AG09319 (cell line): Measurements from ENCODE around the gene LKAAEAR1.
"Not testable (repeated sequence)": the region's sequence is repeated elsewhere in the genome, so short reads cannot be mapped to it uniquely, and the experiment has no call there.

ENCODE experiments used
- DNase-seq: peaks from one replicate; pipeline ENCODE4 v3.0.0-alpha.2; 2010; ENCODE audit warnings: low read depth; ENCODE audit errors: extremely low read depth
- CTCF ChIP-seq: IDR thresholded peaks from 2 replicates; pipeline ENCODE4 v1.5.1; 2011; ENCODE audit warnings: low read depth, mild to moderate bottlenecking, inconsistent platforms, low read length, moderate library complexity

The LKAAEAR1 gene

GRCh38 chr20:64119681-64120341 lies 35.6 kb upstream of the LKAAEAR1 start:
- no peak for DNase-seq
- no peak for TF ChIP-seq CTCF

- no peak for DNase-seq
- no peak for TF ChIP-seq CTCF
These were observed 35.1 kb upstream of the LKAAEAR1 start for GRCh38 chr20:64119301-64119680.

- DNase-seq, result not testable (repeated sequence)
These were observed 33.2 kb upstream of the LKAAEAR1 start for GRCh38 chr20:64117432-64117777.

- no peak for DNase-seq
- no peak for TF ChIP-seq CTCF
These were observed 32.6 kb upstream of the LKAAEAR1 start for GRCh38 chr20:64116541-64117431.

- TF ChIP-seq CTCF, result no peak
- DNase-seq, result no peak
These were observed 31.8 kb upstream of the LKAAEAR1 start for GRCh38 chr20:64116016-64116415.

GRCh38 chr20:64115171-64115911 lies 31.1 kb upstream of the LKAAEAR1 start:
- no peak for TF ChIP-seq CTCF
- no peak for DNase-seq

- no peak for TF ChIP-seq CTCF
- no peak for DNase-seq
These were observed 30.3 kb upstream of the LKAAEAR1 start for GRCh38 chr20:64114356-64114971.
